ENCODE results near the gene TBL1XR1. TPM values are rescaled to one million over a fixed set of nuclear protein-coding genes. Genes with fewer than 3 reads are reported as not detected.
"Not testable (repeated sequence)": the region's sequence is repeated elsewhere in the genome, so short reads cannot be mapped to it uniquely, and the experiment has no call there.

Gene TBL1XR1
- total RNA-seq, 1 donor from 2014 or later = 142 TPM

GRCh38 chr3:177208781-177209180, 11.5 kb upstream of the TBL1XR1 start:
- no peak for DNase-seq (ENCODE audit: low spot score)

GRCh38 chr3:177208223-177208622, 10.9 kb upstream of the TBL1XR1 start:
- no peak for DNase-seq (ENCODE audit: low spot score)

GRCh38 chr3:177206936-177207335, 9.7 kb upstream of the TBL1XR1 start:
- DNase-seq (ENCODE audit: low spot score) = no peak

- DNase-seq (ENCODE audit: low spot score) = no peak
Measured at GRCh38 chr3:177203689-177204395, 6.6 kb upstream of the TBL1XR1 start.

- not testable (repeated sequence) for DNase-seq (ENCODE audit: low spot score)
Measured at GRCh38 chr3:177203016-177203415, 5.7 kb upstream of the TBL1XR1 start.

GRCh38 chr3:177201700-177202397, 4.6 kb upstream of the TBL1XR1 start:
- no peak for DNase-seq (ENCODE audit: low spot score)

- DNase-seq (ENCODE audit: low spot score) = no peak
Measured at GRCh38 chr3:177199206-177199760, 2.0 kb upstream of the TBL1XR1 start.

GRCh38 chr3:177197727-177198460, 612 bp upstream of the TBL1XR1 start:
- DNase-seq (ENCODE audit: low spot score) = no peak

GRCh38 chr3:177196456-177197040, 734 bp downstream of the TBL1XR1 start:
- no peak for DNase-seq (ENCODE audit: low spot score)

- no peak for DNase-seq (ENCODE audit: low spot score)
Measured at GRCh38 chr3:177196008-177196455, 1.2 kb downstream of the TBL1XR1 start.

- DNase-seq (ENCODE audit: low spot score) = no peak
Measured at GRCh38 chr3:177195242-177195991, 1.9 kb downstream of the TBL1XR1 start.

GRCh38 chr3:177194299-177194698, 3.0 kb downstream of the TBL1XR1 start:
- no peak for DNase-seq (ENCODE audit: low spot score)

GRCh38 chr3:177193688-177194268, 3.5 kb downstream of the TBL1XR1 start:
- no peak for DNase-seq (ENCODE audit: low spot score)

GRCh38 chr3:177193275-177193674, 4.0 kb downstream of the TBL1XR1 start:
- not testable (repeated sequence) for DNase-seq (ENCODE audit: low spot score)

- DNase-seq (ENCODE audit: low spot score) = no peak
Measured at GRCh38 chr3:177190756-177191681, 6.3 kb downstream of the TBL1XR1 start.

GRCh38 chr3:177190184-177190583, 7.1 kb downstream of the TBL1XR1 start:
- not testable (repeated sequence) for DNase-seq (ENCODE audit: low spot score)

- not testable (repeated sequence) for DNase-seq (ENCODE audit: low spot score)
Measured at GRCh38 chr3:177188325-177188724, 9.0 kb downstream of the TBL1XR1 start.

GRCh38 chr3:177186306-177186705, 11.0 kb downstream of the TBL1XR1 start:
- DNase-seq (ENCODE audit: low spot score) = no peak

- DNase-seq (ENCODE audit: low spot score) = no peak
Measured at GRCh38 chr3:177185035-177185574, 12.2 kb downstream of the TBL1XR1 start.

Data from mesenteric fat pad (tissue), 1 donor.